K562 (cell line): ENCODE measurements around the gene SEPHS1. TPM values are rescaled to one million over a fixed set of nuclear protein-coding genes. Genes with fewer than 3 reads are reported as not detected.

ENCODE experiments used
- ATAC-seq: fragments of 200-7000 bp; cut with Tn5 transposase; 3 replicates; pipeline ENCODE4 v1.9.1; 2020; ENCODE audit warnings: moderate library complexity
- BruUV-seq: library from RNA; stranded (reverse); fragments of 400-500 nt; replicated peaks from 2 replicates; lab custom pipeline; 2021; lab: Mats Ljungman, UMichigan
- CTCF ChIA-PET: fragments of 300-600 bp; formaldehyde crosslinking; extraction: SDS; loops from one replicate; lab custom pipeline; 2021; ENCODE audit warnings: low intra/inter-chr PET ratio; lab: Yijun Ruan, JAX
- POLR2A ChIA-PET: fragments of 300-600, 350-650 bp; sonication (Branson Sonifier 250); formaldehyde crosslinking; extraction: SDS; loops from one replicate; lab custom pipeline; 2021; ENCODE audit warnings: antibody characterized with exemption, inconsistent platforms; lab: Yijun Ruan, JAX
- DNase-seq, 4 experiments: peaks; one replicate each; pipeline versions ENCODE4 v3.0.0 to v3.0.0-alpha.2; 2011 to 2018; ENCODE audit warnings: low spot score in 3 of 4, mixed read lengths in 3 of 4; ENCODE audit errors: extremely low read depth in 1 of 4
- FAIRE-seq: peaks from 2 replicates; lab custom pipeline; 2011; peaks lifted over from hg19 to GRCh38; lab: Jason Lieb, UNC
- H2AFZ ChIP-seq: 2 replicates; pipeline ENCODE4 v1.6.0; 2011; ENCODE audit warnings: low read depth, low read length, control low read depth, inconsistent platforms
- H3K27ac ChIP-seq: fragments of 200-600 bp; 3 replicates; pipeline ENCODE4 v1.8.0; 2011; ENCODE audit warnings: low read depth, mild to moderate bottlenecking, control low read depth, inconsistent platforms, low read length, moderate library complexity, mixed read lengths; ENCODE audit errors: extremely low read depth
- H3K27me3 ChIP-seq, 2 experiments: fragments of 300-600 bp in 1 of 2; 2 replicates in 1 of 2; 3 replicates in 1 of 2; pipeline versions ENCODE4 v1.6.0 to v1.8.0; 2011; ENCODE audit warnings: inconsistent platforms in 2 of 2, low read length in 2 of 2, mild to moderate bottlenecking in 1 of 2, mixed read lengths in 1 of 2, moderate library complexity in 1 of 2; ENCODE audit not compliant: control insufficient read depth in 2 of 2, insufficient read depth in 2 of 2
- H3K36me3 ChIP-seq: fragments of 300-600 bp; 3 replicates; pipeline ENCODE4 v1.8.0; 2011; ENCODE audit warnings: mild to moderate bottlenecking, low read length, inconsistent platforms; ENCODE audit not compliant: control insufficient read depth, insufficient read depth
- H3K4me1 ChIP-seq, 2 experiments: fragments of 200-600 bp in 1 of 2; replicated peaks in 1 of 2; 2 replicates in 1 of 2; 3 replicates in 1 of 2; pipeline versions ENCODE4 v1.5.1 to v1.8.0; 2011; ENCODE audit warnings: inconsistent platforms in 2 of 2, low read length in 2 of 2, mild to moderate bottlenecking in 1 of 2, mixed read lengths in 1 of 2, moderate library complexity in 1 of 2; ENCODE audit not compliant: control insufficient read depth in 2 of 2, insufficient read depth in 2 of 2
- H3K4me2 ChIP-seq: 2 replicates; pipeline ENCODE4 v1.6.1; 2011; ENCODE audit warnings: low read length, control low read depth, inconsistent platforms, mixed read lengths; ENCODE audit not compliant: insufficient read depth
- H3K4me3 ChIP-seq: fragments of 200-600 bp; sonication (generic), shearing (Covaris generic); 2 replicates; pipeline ENCODE4 v1.5.1; 2016; ENCODE audit warnings: control low read depth, inconsistent platforms
- H3K79me2 ChIP-seq: fragments of 200-600 bp; 3 replicates; pipeline ENCODE4 v1.8.0; 2011; ENCODE audit warnings: low read length, inconsistent platforms; ENCODE audit not compliant: control insufficient read depth, insufficient read depth
- H3K9ac ChIP-seq, 2 experiments: 2 replicates each; pipeline versions ENCODE4 v1.6.0 to v1.6.1; 2011; ENCODE audit warnings: low read depth in 2 of 2, low read length in 2 of 2, control low read depth in 1 of 2, inconsistent platforms in 1 of 2, mild to moderate bottlenecking in 1 of 2, mixed read lengths in 1 of 2; ENCODE audit not compliant: insufficient read depth in 1 of 2
- H3K9me1 ChIP-seq: one replicate; pipeline ENCODE4 v1.6.0; 2011; ENCODE audit warnings: inconsistent platforms, mild to moderate bottlenecking, low read length, moderate library complexity; ENCODE audit not compliant: control insufficient read depth, insufficient read depth
- H3K9me3 ChIP-seq: replicated peaks from 2 replicates; pipeline ENCODE4 v1.5.1; 2011; ENCODE audit warnings: low read depth, low read length, inconsistent platforms; ENCODE audit not compliant: control insufficient read depth, insufficient read depth
- H4K20me1 ChIP-seq: replicated peaks from 2 replicates; pipeline ENCODE4 v1.6.1; 2011; ENCODE audit warnings: low read length, inconsistent platforms, mixed read lengths; ENCODE audit not compliant: control insufficient read depth, insufficient read depth
- ETV5 ChIP-seq: sonication (generic); formaldehyde crosslinking; IDR thresholded peaks from 2 replicates; pipeline ENCODE4 v1.4.0; 2020; ENCODE audit warnings: low read depth, mild to moderate bottlenecking, missing genetic modification reagents
- FOXA1 ChIP-seq: fragments of 450-650 bp; IDR thresholded peaks from 2 replicates; pipeline ENCODE4 v1.6.1; 2016; ENCODE audit warnings: mild to moderate bottlenecking, borderline replicate concordance
- HNRNPUL1 ChIP-seq: fragments of 200-400 bp; formaldehyde crosslinking; IDR thresholded peaks from 2 replicates; pipeline ENCODE4 v1.6.1; 2017; ENCODE audit warnings: low read length
- IRF2 ChIP-seq: sonication (generic); formaldehyde crosslinking; IDR thresholded peaks from 2 replicates; pipeline ENCODE4 v1.8.1; 2022; ENCODE audit warnings: mild to moderate bottlenecking, missing genetic modification reagents
- MNT ChIP-seq, 2 experiments: fragments of 450-650 bp; conservative IDR thresholded peaks; 2 replicates each; pipeline ENCODE4 v1.6.1; 2017; ENCODE audit warnings: mild to moderate bottlenecking in 2 of 2, moderate library complexity in 2 of 2
- RBM14 ChIP-seq: fragments of 200-400 bp; formaldehyde crosslinking; IDR thresholded peaks from 2 replicates; pipeline ENCODE4 v1.6.1; 2018; ENCODE audit warnings: low read depth, mild to moderate bottlenecking, low read length, moderate library complexity, borderline replicate concordance; ENCODE audit not compliant: insufficient read depth
- RBM25 ChIP-seq: fragments of 200-400 bp; formaldehyde crosslinking; IDR thresholded peaks from 2 replicates; pipeline ENCODE4 v1.6.1; 2018; ENCODE audit warnings: low read length, low read depth, moderate library complexity; ENCODE audit not compliant: severe bottlenecking
- SMARCE1 ChIP-seq: fragments of 450-650 bp; IDR thresholded peaks from 2 replicates; pipeline ENCODE4 v1.7.1; 2016; ENCODE audit warnings: mild to moderate bottlenecking
- SMC3 ChIP-seq: conservative IDR thresholded peaks from 2 replicates; pipeline ENCODE4 v1.6.1; 2011; ENCODE audit warnings: low read depth, low read length, improper control_type of control experiment; ENCODE audit not compliant: insufficient read depth
- STAT5A ChIP-seq: IDR thresholded peaks from 2 replicates; pipeline ENCODE4 v1.6.1; 2012; ENCODE audit warnings: low read length, inconsistent platforms, borderline replicate concordance
- TFE3 ChIP-seq: fragments of 450-650 bp; formaldehyde crosslinking; IDR thresholded peaks from 2 replicates; pipeline ENCODE4 v1.4.0; 2020; ENCODE audit warnings: mild to moderate bottlenecking, mixed read lengths
- ZFPM2 ChIP-seq: fragments of 250-450 bp; sonication (Bioruptor Pico); IDR thresholded peaks from 2 replicates; pipeline ENCODE4 v1.5.1; 2022; ENCODE audit warnings: mild to moderate bottlenecking
- ZNF121 ChIP-seq: sonication (generic); formaldehyde crosslinking; conservative IDR thresholded peaks from 2 replicates; pipeline ENCODE4 v1.8.0; 2022; ENCODE audit warnings: missing genetic modification reagents
- WGBS: fragments of 100-300 bp; shearing (Covaris generic); methylation state at CpG from one replicate; pipeline ENCODE4 v1.1.6; 2016; ENCODE audit warnings: low coverage, mixed read lengths; ENCODE audit not compliant: insufficient coverage; ENCODE audit errors: missing lambda C conversion rate; 5-methylcytosine and 5-hydroxymethylcytosine counted together
- in situ Hi-C: fragments of 300-500 bp; cut with MboI; formaldehyde crosslinking; loops from 4 replicates; pipeline ENCODE4 v1.15.0; 2018; ENCODE audit warnings: inconsistent platforms, mixed read lengths
- intact Hi-C: fragments of 100-400 bp; cut with micrococcal nuclease; formaldehyde crosslinking; loops from 2 replicates; pipeline ENCODE4 v1.14.2; 2022
- polyA plus RNA-seq, 8 experiments: library from polyadenylated mRNA; depleted of rRNA in 4 of 8; stranded (reverse) in 5 of 8; unstranded in 3 of 8; fragments of >200 nt; fragmentation: Nextera tagmentation in 2 of 8; fragmentation: Illumina TruSeq in 1 of 8; extraction: Ambion mirVana in 2 of 8; extraction: Trizol in 1 of 8; gene quantifications; 2 replicates each; pipeline versions ENCODE4 v1.2.1 to v1.2.3, GENCODE V29; 2011 to 2014; ENCODE audit warnings: inconsistent platforms in 1 of 8, missing spikeins in 1 of 8
- total RNA-seq, 7 experiments: library from RNA; depleted of rRNA in 6 of 7; stranded (reverse); fragments of >200 nt in 6 of 7; fragmentation: Illumina TruSeq in 2 of 7; extraction: Trizol in 2 of 7; gene quantifications; 2 replicates each; pipeline versions ENCODE4 v1.2.1 to v1.2.3, GENCODE V29; 2011 to 2021; ENCODE audit warnings: low replicate concordance in 1 of 7
- TF ChIP-seq, protein P1 (sequence below), 3 experiments: fragments of 200-800 bp in 1 of 3; fragments of 250-450 bp in 1 of 3; fragments of 450-650 bp in 1 of 3; sonication (Bioruptor Pico) in 1 of 3; sonication (Bioruptor generic) in 1 of 3; formaldehyde crosslinking in 1 of 3; IDR thresholded peaks; 2 replicates each; pipeline versions ENCODE4 v1.6.1 to v1.8.0; 2016 to 2022; ENCODE audit warnings: mild to moderate bottlenecking in 2 of 3, missing genetic modification characterization in 2 of 3, missing compliant biosample characterization in 1 of 3, moderate library complexity in 1 of 3

Gene SEPHS1
- total and polyA plus RNA-seq, 9 of the 15 experiments (the other 6 are each of a cell fraction or from before 2014, with no cell fraction given) = 14.7 to 82.8 (median 41.8) TPM

- ChIA-PET CTCF (no interaction called here), POLR2A (interaction anchor here (0.6 to 1.2 kb wide), 6 partner anchors 9 to 401 kb away, joined by 3 to 5 read pairs (median 4); no protein-coding TSS in a partner anchor)
- DNase-seq = no peak
- no peak overlapping the region for H3K4me2 ChIP-seq
- no peaks in the 10 kb centered on the region for H4K20me1 ChIP-seq
- H3K27me3 ChIP-seq = no peaks in the 10 kb centered on the region
- intact Hi-C loops (no loop called here), in situ Hi-C loops (loop anchor here (10.0 kb wide), 1 partner anchor 139 kb away; no protein-coding TSS in a partner anchor)
- FAIRE-seq = no peak
- no peak for ATAC-seq
- BruUV-seq = no TSS peak
- no peak overlapping the region for H3K27ac ChIP-seq
- H3K4me1 ChIP-seq = peaks cover 0 to 4% of the 10 kb centered on the region in 2 experiments; a peak in 2 of 5 replicates
- H3K36me3 ChIP-seq = no peaks in the 10 kb centered on the region
- 30% methylated on average over 2 of the region's 2 CpGs for WGBS
- no peak overlapping the region for H3K4me3 ChIP-seq
- H3K9ac ChIP-seq = no peak overlapping the region
- no peaks in the 10 kb centered on the region; the same call in 1 of the 2 replicates for H3K9me3 ChIP-seq
- H3K9me1 ChIP-seq = peaks cover 3% of the 10 kb centered on the region
- H2AFZ ChIP-seq = no peak overlapping the region
- no peaks in the 10 kb centered on the region for H3K79me2 ChIP-seq
- TF ChIP-seq ZNF121 (CRISPR knock-in tag) = peak; percentile 88
- TF ChIP-seq, protein P1, sequence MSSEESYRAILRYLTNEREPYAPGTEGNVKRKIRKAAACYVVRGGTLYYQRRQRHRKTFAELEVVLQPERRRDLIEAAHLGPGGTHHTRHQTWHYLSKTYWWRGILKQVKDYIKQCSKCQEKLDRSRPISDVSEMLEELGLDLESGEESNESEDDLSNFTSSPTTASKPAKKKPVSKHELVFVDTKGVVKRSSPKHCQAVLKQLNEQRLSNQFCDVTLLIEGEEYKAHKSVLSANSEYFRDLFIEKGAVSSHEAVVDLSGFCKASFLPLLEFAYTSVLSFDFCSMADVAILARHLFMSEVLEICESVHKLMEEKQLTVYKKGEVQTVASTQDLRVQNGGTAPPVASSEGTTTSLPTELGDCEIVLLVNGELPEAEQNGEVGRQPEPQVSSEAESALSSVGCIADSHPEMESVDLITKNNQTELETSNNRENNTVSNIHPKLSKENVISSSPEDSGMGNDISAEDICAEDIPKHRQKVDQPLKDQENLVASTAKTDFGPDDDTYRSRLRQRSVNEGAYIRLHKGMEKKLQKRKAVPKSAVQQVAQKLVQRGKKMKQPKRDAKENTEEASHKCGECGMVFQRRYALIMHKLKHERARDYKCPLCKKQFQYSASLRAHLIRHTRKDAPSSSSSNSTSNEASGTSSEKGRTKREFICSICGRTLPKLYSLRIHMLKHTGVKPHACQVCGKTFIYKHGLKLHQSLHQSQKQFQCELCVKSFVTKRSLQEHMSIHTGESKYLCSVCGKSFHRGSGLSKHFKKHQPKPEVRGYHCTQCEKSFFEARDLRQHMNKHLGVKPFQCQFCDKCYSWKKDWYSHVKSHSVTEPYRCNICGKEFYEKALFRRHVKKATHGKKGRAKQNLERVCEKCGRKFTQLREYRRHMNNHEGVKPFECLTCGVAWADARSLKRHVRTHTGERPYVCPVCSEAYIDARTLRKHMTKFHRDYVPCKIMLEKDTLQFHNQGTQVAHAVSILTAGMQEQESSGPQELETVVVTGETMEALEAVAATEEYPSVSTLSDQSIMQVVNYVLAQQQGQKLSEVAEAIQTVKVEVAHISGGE (CRISPR knock-in tag; IDR thresholded peaks at IDR 0.05) = no peak
- peak; percentile 58 for TF ChIP-seq RBM25
- no peak for TF ChIP-seq FOXA1
- TF ChIP-seq TFE3 = no peak
- no peak for TF ChIP-seq ETV5 (CRISPR knock-in tag)
- no peak for TF ChIP-seq STAT5A
- no peak for TF ChIP-seq RBM14
- no peak for TF ChIP-seq IRF2 (CRISPR knock-in tag)
- TF ChIP-seq HNRNPUL1 = no peak
- TF ChIP-seq ZFPM2 (CRISPR knock-in tag) = no peak
- no peak for TF ChIP-seq SMC3
- no peak for TF ChIP-seq SMARCE1
- no peak for TF ChIP-seq MNT (conservative IDR thresholded peaks at IDR 0.05)
Measured at GRCh38 chr10:13375791-13376190, 27.7 kb upstream of the SEPHS1 start.
